ENCODE results near the gene LITAF.

GRCh38 chr16:11554053-11554452, 32.7 kb downstream of the LITAF start:
- no peak for TF ChIP-seq CTCF (conservative IDR thresholded peaks at IDR 0.05 in 1 of 2, IDR thresholded peaks at IDR 0.05 in 1 of 2; ENCODE audit: extremely low read depth in 1 of 2, insufficient read depth in 1 of 2, low read depth in 1 of 2, low read length in 2 of 2)
- no peak for TF ChIP-seq EZH2 (IDR thresholded peaks at IDR 0.05; ENCODE audit: borderline replicate concordance, low read length)

All from mammary epithelial cell (primary cell).